GM12865 (cell line): ENCODE results near the gene APPL1.

Experiments used
- DNase-seq: peaks from one replicate; pipeline ENCODE4 v3.0.0; 2010; ENCODE audit warnings: low read depth
- H3K4me3 ChIP-seq: 2 replicates; pipeline ENCODE4 v1.5.1; 2011; ENCODE audit warnings: mild to moderate bottlenecking, low read depth, low read length, control low read depth
- TF ChIP-seq, protein P1 (sequence below): IDR thresholded peaks from 2 replicates; pipeline ENCODE4 v1.5.1; 2011; ENCODE audit warnings: low read length, control low read depth, low read depth, inconsistent platforms; ENCODE audit not compliant: insufficient read depth; ENCODE audit errors: missing control alignments

The APPL1 gene

DNA sequence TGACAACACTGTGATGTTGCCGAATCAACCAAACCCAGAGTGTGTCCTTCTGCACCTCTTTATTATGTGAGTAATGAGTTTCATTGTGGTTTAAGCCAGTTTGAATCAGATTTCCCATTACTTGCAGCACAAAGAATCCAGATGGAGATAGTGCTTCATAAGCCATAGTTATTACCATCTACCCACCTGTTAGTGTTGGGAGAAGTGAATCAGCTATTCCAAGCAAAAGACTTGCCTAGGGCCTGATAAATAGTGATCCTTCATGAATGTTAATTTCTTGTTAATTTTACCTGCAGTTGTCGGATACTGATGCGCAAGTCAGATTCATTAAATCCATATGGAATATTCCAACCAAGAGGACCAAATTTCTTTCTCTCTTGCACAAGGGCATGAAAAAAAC is 86.7 kb downstream of the APPL1 start:
- no peak overlapping the region for H3K4me3 ChIP-seq
- DNase-seq = no peak
- TF ChIP-seq, protein P1, sequence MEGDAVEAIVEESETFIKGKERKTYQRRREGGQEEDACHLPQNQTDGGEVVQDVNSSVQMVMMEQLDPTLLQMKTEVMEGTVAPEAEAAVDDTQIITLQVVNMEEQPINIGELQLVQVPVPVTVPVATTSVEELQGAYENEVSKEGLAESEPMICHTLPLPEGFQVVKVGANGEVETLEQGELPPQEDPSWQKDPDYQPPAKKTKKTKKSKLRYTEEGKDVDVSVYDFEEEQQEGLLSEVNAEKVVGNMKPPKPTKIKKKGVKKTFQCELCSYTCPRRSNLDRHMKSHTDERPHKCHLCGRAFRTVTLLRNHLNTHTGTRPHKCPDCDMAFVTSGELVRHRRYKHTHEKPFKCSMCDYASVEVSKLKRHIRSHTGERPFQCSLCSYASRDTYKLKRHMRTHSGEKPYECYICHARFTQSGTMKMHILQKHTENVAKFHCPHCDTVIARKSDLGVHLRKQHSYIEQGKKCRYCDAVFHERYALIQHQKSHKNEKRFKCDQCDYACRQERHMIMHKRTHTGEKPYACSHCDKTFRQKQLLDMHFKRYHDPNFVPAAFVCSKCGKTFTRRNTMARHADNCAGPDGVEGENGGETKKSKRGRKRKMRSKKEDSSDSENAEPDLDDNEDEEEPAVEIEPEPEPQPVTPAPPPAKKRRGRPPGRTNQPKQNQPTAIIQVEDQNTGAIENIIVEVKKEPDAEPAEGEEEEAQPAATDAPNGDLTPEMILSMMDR = no peak
